NOMO-1 (cell line): Measurements from ENCODE around the gene MADD.
"Not testable (repeated sequence)": the region's sequence is repeated elsewhere in the genome, so short reads cannot be mapped to it uniquely, and the experiment has no call there.

Experiments
- DNase-seq, 2 experiments: peaks; one replicate each; lab custom pipeline; 2025; ENCODE audit not compliant: unreplicated experiment in 2 of 2; lab: John Stamatoyannopoulos, UW

The MADD gene

DNA sequence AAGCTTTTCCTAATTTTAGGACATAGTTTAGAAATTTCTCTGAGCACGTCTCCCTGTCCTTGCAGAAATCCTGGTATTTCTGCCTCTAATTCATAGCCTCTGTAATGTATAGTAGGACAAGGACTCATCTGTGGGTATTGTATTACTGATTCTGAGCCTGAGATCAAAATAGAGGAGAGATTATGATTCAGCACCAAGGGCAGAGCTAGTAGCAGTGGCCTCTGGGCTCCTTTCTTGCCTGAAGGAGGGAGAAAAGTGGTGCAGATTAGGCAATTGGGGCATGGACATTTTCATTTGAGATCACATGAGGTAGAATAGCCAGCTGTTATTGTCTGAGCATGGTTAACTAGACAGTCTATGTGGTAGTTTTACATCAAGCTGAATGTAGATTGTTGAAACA lies 2.8 kb downstream of the MADD start:
- DNase-seq = peak in 1 of 2 experiments; percentile 23

DNA sequence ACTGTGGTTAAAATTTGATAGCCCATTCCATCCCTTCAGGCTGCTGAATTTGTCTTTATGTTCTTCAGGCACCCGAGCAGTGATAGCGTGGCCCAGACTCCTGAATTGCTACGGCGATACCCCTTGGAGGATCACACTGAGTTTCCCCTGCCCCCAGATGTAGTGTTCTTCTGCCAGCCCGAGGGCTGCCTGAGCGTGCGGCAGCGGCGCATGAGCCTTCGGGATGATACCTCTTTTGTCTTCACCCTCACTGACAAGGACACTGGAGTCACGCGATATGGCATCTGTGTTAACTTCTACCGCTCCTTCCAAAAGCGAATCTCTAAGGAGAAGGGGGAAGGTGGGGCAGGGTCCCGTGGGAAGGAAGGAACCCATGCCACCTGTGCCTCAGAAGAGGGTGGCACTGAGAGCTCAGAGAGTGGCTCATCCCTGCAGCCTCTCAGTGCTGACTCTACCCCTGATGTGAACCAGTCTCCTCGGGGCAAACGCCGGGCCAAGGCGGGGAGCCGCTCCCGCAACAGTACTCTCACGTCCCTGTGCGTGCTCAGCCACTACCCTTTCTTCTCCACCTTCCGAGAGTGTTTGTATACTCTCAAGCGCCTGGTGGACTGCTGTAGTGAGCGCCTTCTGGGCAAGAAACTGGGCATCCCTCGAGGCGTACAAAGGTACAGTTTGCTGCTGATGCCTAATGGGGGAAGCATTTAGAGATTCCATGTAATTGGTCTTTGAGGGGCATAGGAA lies 4.7 kb downstream of the MADD start:
- no peak for DNase-seq

DNA sequence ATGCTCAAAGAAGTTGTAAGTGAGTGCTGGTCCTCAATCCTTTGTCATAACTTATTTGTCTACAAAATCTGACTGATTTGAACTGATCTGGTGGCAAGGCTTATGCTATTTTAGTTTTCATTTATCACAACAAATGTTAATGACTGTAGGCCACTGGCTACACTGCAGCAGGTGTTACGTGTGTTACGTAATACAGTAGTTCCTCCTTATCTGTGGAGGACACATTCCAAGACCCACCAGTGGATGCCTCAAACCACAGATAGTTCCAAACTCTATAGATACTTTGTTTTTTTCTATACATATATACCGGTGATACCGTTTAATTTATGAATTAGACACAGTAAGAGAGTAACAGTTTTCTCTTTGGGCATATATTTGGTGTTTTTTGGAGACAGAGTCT lies 7.0 kb downstream of the MADD start:
- DNase-seq = no peak

DNA sequence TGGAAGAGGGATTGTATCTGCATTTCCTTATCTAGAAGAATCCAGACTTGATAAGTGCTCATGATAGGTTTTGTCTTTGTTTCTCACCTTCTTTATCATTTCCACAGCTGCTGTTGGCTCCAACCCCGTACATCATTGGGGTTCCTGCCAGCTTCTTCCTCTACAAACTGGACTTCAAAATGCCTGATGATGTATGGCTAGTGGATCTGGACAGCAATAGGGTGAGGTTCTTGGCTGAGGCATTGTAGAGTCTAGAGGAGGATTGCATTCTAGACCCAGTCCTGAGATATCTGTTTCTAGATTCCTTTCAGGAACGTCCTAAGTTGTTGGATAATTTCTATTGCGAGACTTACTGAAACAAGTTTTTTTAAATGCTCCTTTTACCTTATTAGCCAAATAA lies 8.1 kb downstream of the MADD start:
- no peak for DNase-seq

DNA sequence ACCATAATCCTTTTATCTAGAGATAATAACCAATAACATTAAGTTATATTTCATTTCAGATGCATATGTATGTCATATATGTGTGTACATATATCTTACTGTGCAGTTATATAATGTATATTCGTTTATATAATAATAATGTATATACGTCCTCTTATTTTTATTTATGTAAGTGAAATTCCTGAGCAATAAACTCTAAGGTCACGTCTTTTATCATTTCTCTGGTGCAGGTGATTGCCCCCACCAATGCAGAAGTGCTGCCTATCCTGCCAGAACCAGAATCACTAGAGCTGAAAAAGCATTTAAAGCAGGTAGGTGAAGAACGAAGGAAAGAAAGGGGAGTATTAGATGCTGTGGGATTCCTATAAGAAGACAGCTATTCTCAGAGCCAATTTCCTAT lies 8.8 kb downstream of the MADD start:
- DNase-seq = no peak

DNA sequence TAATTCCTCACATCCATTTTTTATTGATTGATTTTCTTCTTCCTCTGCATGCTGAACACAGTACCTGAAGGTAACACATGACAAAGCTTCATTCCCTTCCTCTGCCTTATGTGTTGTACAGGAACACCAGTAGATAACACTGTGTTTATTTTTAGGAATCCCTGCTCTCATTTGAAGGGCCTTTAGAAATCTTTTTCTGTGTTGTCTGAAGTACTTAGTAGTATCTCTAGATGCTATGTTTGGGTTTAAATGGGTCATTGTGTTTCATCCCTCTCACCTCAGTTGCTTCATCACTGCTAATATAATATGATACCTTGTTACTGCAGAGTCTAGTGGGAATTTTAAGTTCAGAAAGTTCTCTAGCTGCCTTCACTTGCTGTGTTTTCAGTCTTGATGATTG lies 10.2 kb downstream of the MADD start:
- no peak for DNase-seq

DNA sequence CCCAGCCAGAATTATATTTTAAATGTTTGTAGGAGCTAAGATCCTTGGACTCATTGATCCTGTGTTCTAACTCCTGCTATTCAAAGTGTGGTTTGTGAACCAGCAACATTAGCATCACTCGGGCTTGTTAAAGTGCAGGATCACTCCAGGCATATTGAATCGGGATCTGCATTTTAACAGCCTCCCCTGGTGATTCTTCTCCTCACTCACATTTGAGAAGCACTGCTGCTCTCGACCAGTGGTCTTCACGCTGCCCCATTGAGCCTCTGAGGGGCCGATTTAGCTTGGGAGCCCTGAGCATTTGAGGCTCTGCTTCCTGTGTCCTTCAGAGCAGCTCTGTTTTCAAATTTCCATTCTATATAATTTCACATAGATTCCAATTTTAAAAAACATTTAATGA lies 10.9 kb downstream of the MADD start:
- no peak for DNase-seq

DNA sequence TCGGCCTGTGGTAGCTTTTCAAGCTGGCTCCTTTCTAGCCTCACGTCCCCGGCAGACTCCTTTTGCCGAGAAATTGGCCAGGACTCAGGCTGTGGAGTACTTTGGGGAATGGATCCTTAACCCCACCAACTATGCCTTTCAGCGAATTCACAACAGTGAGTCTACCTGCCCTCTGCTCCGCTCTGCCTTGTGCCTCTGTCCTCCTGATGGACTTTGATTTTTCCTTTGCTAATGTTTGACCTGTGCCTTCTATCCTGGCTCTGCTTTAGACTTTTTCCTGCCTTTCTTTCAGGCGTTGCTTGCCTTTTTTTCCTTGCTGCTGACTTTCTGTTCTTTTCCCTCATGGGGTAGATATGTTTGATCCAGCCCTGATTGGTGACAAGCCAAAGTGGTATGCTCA lies 12.5 kb downstream of the MADD start:
- no peak for DNase-seq

DNA sequence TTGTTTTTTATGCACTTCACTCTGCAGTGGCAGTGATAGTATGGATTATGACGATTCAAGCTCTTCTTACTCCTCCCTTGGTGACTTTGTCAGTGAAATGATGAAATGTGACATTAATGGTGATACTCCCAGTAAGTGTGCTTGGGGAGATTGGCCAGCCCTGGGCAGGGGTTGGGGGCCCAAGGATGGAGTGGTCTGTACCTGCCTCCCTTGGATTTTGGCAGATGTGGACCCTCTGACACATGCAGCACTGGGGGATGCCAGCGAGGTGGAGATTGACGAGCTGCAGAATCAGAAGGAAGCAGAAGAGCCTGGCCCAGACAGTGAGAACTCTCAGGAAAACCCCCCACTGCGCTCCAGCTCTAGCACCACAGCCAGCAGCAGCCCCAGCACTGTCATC lies 14.2 kb downstream of the MADD start:
- DNase-seq = no peak

DNA sequence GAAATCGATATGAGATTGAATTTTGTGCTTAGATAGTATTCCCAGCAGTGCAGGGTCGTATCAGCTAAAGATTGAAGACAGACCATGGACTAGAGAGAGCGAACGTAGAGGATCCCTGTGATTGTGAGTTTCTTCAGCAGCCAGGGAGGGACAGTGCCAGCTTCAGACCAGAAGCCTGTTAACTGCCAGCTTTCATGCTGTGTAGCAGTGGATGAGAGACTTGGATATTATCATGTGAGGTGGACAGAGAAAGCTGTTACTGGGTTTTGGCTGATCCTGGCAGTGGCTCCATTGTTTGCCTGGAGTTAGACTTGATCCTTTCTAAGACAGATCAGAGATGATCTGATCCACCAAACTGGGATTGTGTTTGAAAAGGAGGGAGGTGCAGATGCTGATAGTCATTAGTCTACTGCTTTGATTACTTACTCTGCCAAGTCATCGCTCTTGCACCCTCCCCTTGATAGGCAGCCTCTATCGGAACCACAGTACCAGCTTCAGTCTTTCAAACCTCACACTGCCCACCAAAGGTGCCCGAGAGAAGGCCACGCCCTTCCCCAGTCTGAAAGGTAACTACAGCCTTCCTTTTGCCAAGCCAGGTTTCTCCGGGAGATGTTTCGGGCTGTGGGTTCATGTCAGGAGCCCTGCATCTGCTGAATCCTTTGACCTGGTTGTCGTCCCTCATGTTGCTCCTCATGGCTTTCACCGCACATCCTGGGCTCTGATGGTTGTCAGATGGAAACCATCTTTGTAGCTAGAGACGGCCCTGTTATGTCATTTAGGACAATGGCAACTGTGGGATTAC lies 16.2 kb downstream of the MADD start:
- no peak for DNase-seq

DNA sequence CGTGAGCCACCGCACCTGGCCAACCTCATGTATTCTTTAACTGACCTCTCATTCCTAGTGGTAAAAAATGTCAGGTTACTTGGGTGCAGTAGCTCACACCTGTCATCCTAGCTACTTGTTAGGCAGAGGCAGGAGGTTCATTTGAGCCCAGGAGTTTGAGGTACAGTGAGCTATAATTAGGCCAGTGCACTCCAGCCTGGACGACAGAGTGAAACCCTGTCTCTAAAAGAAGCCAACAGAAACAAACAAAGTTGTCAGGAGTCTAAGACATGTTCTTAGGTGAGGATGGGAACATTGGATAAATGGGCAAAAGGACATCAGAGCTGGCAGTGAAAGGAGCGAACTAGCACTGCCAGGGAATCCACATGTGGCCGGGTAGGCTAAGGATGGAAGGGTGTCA lies 18.1 kb downstream of the MADD start:
- no peak for DNase-seq

DNA sequence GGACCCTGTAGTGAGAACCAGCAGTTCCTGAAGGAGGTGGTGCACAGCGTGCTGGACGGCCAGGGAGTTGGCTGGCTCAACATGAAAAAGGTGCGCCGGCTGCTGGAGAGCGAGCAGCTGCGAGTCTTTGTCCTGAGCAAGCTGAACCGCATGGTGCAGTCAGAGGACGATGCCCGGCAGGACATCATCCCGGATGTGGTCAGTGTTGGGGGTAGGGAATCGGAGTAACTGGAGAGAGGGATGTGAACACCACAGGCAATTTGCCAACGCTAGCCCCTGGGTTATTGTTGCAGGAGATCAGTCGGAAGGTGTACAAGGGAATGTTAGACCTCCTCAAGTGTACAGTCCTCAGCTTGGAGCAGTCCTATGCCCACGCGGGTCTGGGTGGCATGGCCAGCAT lies 19.9 kb downstream of the MADD start:
- DNase-seq = no peak

DNA sequence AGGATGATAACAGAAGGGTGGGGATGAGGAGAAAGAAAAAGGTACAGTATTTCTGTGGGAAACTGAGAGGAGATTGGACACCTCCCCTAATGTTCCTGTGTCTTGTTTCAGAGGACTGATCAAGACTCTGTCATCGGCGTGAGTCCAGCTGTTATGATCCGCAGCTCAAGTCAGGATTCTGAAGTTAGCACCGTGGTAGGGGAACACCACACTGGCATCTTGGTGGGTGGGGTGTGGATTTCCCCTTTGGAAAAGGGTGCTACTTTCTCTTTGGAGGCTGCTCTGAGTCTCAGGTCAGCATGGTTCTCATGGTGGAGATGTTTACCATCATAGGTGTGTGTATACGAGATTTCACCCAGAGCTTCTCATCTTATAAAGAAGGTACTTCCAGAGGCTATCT lies 25.5 kb downstream of the MADD start:
- DNase-seq = no peak

DNA sequence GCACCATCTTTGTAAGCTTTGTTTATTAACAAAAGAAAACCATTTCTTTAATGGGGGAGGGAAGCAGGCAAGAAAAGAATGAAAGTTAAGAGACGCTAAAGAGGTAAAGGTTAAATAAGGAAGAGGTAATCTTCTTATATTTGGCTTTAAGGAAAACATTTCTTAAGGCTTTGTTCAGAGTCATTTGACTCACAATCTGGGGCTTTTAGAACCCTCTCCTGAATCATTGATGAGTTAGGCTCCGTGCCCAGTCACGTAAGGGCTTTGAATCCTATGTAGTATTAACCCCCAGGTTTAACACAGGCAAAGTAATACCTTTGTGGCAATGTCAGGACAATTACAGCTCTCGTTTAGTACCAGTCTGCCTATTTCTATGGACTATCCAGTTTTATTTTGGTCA lies 26.1 kb downstream of the MADD start:
- no peak for DNase-seq

DNA sequence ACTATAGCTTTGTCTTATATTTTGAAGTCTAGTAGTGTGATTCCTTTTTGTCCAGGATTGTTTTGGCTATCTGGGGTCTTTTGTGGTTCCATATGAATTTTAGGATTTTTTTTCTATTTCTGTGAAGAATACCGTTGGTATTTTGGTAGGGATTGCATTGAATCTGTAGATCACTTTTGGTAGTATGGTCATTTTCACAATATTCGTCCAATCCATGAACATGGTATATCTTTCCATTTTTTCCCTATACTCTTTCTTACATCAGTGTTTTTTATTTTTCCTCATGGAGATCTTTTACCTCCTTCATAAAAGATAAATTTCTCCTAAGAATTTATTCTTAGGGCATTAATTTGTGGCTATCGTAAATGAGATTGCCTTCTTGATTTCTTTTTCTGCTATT lies 29.1 kb downstream of the MADD start:
- no peak for DNase-seq

DNA sequence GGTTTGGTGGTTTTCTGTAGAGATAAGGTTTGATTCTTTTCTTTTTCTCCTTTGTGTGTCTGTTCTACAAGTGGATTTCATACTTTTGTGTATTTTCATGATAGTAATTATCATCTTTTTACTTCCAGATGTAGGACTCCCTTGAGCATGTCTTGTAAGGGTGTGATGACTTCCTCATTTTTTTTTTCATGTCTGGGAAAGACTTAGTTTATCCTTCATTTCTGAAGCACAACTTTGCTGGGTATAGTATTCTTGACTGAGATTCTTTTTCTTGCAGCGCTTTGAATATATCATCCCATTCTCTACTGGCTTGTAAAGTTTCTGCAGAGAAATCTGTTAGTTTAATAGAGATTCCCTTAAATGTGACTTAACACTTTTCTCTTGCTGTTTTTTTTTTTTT lies 32.9 kb downstream of the MADD start:
- no peak for DNase-seq

DNA sequence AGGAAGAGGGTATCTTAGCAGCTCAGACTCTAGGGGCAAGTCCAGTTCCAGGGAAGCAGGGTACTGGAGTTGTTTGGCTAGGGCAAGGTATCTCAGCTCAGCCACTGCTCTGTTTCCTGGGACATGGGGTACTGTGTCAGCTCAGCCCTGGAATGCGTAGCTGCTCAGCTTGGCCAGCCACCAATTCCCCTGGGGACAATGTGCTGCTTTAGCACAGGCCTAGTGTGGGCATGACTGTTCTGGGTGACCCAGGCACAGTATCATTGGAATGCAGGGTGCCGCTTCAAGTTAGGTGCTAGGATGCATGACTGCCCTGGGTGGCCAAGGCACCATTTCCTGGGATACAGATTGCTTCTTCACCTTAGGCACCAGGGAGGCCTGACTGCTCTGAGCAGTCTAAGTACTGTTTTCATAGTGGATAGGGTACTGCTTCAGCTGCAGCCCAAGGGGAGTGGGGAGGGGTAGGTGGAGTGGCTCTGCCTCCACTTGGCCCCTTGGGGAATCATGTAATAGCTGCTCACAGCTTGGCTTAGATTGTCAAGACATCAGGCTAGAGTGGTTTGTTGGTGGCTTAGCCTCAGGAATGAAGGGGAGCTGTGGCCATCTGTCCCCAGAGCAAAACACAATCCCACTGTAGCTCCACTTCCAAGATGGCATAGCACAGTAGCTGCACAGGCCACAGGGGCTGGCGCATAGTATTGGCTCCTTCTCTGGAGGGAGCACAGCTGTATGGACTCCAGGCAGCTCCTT lies 36.0 kb downstream of the MADD start:
- no peak for DNase-seq

DNA sequence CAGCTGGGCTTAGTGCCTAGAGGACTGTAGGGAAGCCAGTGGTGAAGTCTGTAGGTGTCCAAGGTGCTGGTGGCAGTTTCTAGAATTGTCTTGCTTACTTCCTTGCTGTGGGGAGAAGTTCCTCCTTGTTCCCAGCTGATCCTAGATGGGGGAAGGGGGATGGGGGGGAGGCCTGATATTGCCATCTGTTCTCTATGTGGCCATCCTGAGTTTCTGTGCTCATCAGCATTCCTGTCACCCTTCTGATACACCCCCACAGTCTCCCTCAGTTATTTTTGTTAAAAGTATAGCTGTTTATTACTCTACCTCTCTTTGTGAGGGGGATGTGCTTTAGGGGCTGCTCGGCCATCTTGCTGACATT lies 36.5 kb downstream of the MADD start:
- no peak for DNase-seq

DNA sequence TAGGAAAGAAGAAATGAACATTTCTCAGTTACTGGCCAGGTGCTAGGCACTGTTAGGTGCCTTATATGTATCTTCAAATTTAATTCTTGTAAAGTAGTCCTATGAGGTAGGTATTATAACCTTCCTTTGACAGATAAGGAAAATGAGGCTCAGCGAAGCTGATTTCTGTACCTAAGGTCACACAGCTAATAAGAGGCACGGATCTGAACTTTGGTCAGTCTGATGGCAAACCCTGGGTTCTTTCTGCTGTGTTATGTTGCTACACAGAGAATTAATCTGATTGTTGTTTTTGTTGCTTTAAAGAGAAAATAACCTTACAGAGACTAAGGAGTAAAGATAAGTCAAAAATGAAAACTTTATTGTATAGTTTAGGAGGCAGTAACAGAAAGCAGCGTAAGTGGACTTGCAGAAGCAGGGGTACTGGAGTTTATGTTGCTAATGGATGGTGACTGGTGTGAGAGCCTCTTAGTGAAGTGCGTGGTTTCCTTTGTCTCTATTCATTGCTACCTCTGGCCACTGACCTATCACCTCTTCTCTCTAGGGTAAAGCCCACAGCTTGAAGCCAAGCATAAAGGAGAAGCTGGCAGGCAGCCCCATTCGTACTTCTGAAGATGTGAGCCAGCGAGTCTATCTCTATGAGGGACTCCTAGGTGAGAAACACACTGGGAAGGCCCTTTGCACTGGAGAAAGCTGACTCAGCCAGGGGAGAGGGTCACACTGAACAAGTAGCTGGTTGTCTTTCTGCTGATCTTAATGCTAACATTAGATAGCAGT lies 38.3 kb downstream of the MADD start:
- no peak for DNase-seq

DNA sequence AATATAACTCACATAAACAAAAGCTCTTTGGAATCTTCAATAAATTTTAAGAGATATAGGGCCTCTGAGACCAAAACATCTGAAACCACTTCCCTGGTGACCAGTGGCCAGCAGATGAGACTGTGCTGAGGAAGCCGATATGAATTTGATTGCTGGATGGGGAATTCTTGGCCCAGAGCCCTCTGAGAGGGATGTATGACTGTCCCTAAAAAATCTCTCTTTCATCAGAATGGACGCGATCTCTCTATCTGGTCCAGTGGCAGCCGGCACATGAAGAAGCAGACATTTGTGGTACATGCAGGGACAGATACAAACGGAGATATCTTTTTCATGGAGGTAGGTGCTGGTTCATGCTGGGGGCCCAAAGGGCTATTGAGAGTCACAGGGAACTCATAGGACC lies 45.1 kb downstream of the MADD start:
- DNase-seq = no peak

DNA sequence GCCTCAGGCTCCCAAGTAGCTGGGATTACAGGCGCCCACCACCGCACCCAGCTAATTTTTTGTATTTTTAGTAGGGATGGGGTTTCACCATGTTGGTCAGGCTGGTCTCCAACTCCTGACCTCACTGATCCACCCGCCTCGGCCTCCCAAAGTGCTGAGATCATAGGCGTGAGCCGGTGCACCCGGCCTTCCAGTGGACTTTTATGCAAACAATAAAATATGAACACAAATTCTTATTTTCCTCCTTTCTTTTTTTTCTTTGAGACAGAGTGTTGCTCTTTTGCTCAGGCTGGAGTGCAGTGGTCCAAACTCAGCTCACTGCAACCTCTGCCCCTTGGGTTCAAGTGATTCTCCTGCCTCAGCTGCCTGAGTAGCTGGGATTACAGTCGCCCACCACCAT lies 46.6 kb downstream of the MADD start:
- not testable (repeated sequence) for DNase-seq
